ENCODE results near the gene ADAMTS12. TPM values are rescaled to one million over a fixed set of nuclear protein-coding genes. Genes with fewer than 3 reads are reported as not detected.
A peak's percentile ranks its signal among the peaks of the same experiment; 100 is the strongest.

Gene ADAMTS12
- total and polyA plus RNA-seq, 2 donors (not counting 1 experiment from before 2014, with no cell fraction given): 10.7 to 44.8 TPM

DNA sequence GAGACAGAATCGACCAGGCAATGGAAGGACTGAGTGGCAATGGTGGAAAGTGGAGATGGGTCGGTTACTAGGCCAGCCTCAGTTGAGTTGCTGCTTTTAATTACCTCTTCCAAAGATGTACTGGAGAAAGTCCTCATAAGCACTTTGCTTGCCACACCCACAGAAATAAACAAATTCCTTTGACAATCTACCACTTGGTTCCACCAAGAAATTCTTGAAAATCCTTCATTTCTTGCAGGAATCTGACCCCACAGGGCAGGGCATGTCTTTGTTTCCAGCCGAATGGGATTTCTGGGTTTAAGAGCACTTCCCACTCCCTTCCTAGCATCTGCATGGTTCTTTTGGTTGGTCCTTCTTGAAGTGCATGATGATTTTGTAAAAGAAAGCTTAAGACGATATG, 54.5 kb downstream of the ADAMTS12 start:
- H3K9ac ChIP-seq (ENCODE audit: insufficient read depth, low read length): no peak overlapping the region
- H3K4me2 ChIP-seq (ENCODE audit: extremely low read depth, insufficient read depth, low read length): no peak overlapping the region
- H3K9me3 ChIP-seq (ENCODE audit: control insufficient read depth, insufficient read depth, low read depth, low read length): no peaks in the 10 kb centered on the region
- no peaks in the 10 kb centered on the region for H3K27me3 ChIP-seq (ENCODE audit: control insufficient read depth, insufficient read depth, low read length)
- TF ChIP-seq EZH2 (IDR thresholded peaks at IDR 0.05; ENCODE audit: low read length, missing control alignments): no peak
- TF ChIP-seq, protein P1, sequence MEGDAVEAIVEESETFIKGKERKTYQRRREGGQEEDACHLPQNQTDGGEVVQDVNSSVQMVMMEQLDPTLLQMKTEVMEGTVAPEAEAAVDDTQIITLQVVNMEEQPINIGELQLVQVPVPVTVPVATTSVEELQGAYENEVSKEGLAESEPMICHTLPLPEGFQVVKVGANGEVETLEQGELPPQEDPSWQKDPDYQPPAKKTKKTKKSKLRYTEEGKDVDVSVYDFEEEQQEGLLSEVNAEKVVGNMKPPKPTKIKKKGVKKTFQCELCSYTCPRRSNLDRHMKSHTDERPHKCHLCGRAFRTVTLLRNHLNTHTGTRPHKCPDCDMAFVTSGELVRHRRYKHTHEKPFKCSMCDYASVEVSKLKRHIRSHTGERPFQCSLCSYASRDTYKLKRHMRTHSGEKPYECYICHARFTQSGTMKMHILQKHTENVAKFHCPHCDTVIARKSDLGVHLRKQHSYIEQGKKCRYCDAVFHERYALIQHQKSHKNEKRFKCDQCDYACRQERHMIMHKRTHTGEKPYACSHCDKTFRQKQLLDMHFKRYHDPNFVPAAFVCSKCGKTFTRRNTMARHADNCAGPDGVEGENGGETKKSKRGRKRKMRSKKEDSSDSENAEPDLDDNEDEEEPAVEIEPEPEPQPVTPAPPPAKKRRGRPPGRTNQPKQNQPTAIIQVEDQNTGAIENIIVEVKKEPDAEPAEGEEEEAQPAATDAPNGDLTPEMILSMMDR (conservative IDR thresholded peaks at IDR 0.05 in 1 of 2, IDR thresholded peaks at IDR 0.05 in 1 of 2; ENCODE audit: low read depth in 1 of 2, low read length in 2 of 2): no peak
- no peaks in the 10 kb centered on the region for H4K20me1 ChIP-seq (ENCODE audit: control insufficient read depth, extremely low read depth, insufficient read depth, low read length)
- no peak overlapping the region for H3K27ac ChIP-seq (ENCODE audit: insufficient read depth, low read length)
- H3K79me2 ChIP-seq (ENCODE audit: control insufficient read depth, insufficient read depth, low read length): peaks cover 2% of the 10 kb centered on the region
- peak in 1 of 2 donors; percentile 41 for DNase-seq (ENCODE audit: low read depth in 2 of 2)
- H3K36me3 ChIP-seq (ENCODE audit: control insufficient read depth, insufficient read depth, low read length): no peaks in the 10 kb centered on the region
- H3K4me3 ChIP-seq (replicated peaks in 1 of 4; ENCODE audit: control extremely low read depth in 1 of 4, insufficient read depth in 1 of 4, low read depth in 3 of 4, low read length in 4 of 4): no peak overlapping the region
- no peaks in the 10 kb centered on the region for H3K4me1 ChIP-seq (ENCODE audit: control insufficient read depth, extremely low read depth, insufficient read depth, low read length)
- no peak overlapping the region for H2AFZ ChIP-seq (ENCODE audit: low read length)

DNA sequence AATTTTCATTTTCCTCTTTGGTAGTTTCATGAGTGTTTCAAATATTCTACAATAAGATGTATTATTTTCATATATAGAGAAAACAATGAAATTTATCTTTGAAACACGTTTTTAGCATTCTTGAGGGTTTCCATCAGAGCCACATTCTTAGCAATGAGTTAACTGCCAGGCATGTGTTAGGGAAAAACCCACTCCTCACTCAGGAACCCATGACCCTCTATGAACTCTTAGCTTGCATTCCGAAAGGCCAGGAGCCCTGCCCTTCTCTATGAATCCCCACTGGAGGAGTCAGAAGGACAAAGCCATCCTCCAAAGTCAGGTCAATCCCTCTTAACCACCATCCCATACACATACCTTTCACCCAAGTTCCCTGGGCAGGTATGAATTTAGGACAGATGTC, 57.5 kb downstream of the ADAMTS12 start:
- TF ChIP-seq, protein P1 (conservative IDR thresholded peaks at IDR 0.05 in 1 of 2, IDR thresholded peaks at IDR 0.05 in 1 of 2; ENCODE audit: low read depth in 1 of 2, low read length in 2 of 2): no peak
- no peak for TF ChIP-seq EZH2 (IDR thresholded peaks at IDR 0.05; ENCODE audit: low read length, missing control alignments)
- H3K9ac ChIP-seq (ENCODE audit: insufficient read depth, low read length): no peak overlapping the region

DNA sequence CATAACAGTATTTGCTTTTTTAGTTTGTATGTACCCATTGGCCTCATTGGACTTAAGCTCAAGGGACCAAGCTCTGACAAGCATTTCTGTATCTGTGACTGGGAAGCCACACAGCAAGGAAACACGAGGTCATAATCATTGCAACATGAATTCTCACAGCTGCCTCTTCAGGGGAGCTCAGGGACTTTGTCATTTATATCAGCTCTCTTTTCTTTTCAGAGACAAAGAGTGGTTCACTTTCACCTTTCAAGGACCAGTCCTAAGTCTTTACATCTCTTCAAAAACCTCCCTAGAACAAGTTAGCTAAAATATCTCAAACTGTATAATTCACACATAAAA, 58.6 kb downstream of the ADAMTS12 start:
- no peaks in the 10 kb centered on the region for H3K79me2 ChIP-seq (ENCODE audit: control insufficient read depth, insufficient read depth, low read length)
- no peak overlapping the region for H3K27ac ChIP-seq (ENCODE audit: insufficient read depth, low read length)
- H3K4me2 ChIP-seq (ENCODE audit: extremely low read depth, insufficient read depth, low read length): no peak overlapping the region

More for the DNA sequence above, 57.5 kb downstream of the ADAMTS12 start:
- H3K4me1 ChIP-seq (ENCODE audit: control insufficient read depth, extremely low read depth, insufficient read depth, low read length): no peaks in the 10 kb centered on the region
- H3K27ac ChIP-seq (ENCODE audit: insufficient read depth, low read length): no peak overlapping the region
- no peaks in the 10 kb centered on the region for H3K36me3 ChIP-seq (ENCODE audit: control insufficient read depth, insufficient read depth, low read length)
- DNase-seq (ENCODE audit: low read depth in 2 of 2): peak; percentile 25 to 85
- H3K4me2 ChIP-seq (ENCODE audit: extremely low read depth, insufficient read depth, low read length): no peak overlapping the region
- no peaks in the 10 kb centered on the region for H4K20me1 ChIP-seq (ENCODE audit: control insufficient read depth, extremely low read depth, insufficient read depth, low read length)
- H3K79me2 ChIP-seq (ENCODE audit: control insufficient read depth, insufficient read depth, low read length): no peaks in the 10 kb centered on the region
- H3K4me3 ChIP-seq (replicated peaks in 1 of 4; ENCODE audit: control extremely low read depth in 1 of 4, insufficient read depth in 1 of 4, low read depth in 3 of 4, low read length in 4 of 4): no peak overlapping the region
- H2AFZ ChIP-seq (ENCODE audit: low read length): no peak overlapping the region
- no peaks in the 10 kb centered on the region for H3K9me3 ChIP-seq (ENCODE audit: control insufficient read depth, insufficient read depth, low read depth, low read length)
- H3K27me3 ChIP-seq (ENCODE audit: control insufficient read depth, insufficient read depth, low read length): no peaks in the 10 kb centered on the region

More for the DNA sequence above, 58.6 kb downstream of the ADAMTS12 start:
- H3K4me3 ChIP-seq (replicated peaks in 1 of 4; ENCODE audit: control extremely low read depth in 1 of 4, insufficient read depth in 1 of 4, low read depth in 3 of 4, low read length in 4 of 4): no peak overlapping the region
- H3K4me1 ChIP-seq (ENCODE audit: control insufficient read depth, extremely low read depth, insufficient read depth, low read length): no peaks in the 10 kb centered on the region
- no peak overlapping the region for H2AFZ ChIP-seq (ENCODE audit: low read length)
- H3K9ac ChIP-seq (ENCODE audit: insufficient read depth, low read length): no peak overlapping the region
- H3K9me3 ChIP-seq (ENCODE audit: control insufficient read depth, insufficient read depth, low read depth, low read length): no peaks in the 10 kb centered on the region
- H3K36me3 ChIP-seq (ENCODE audit: control insufficient read depth, insufficient read depth, low read length): no peaks in the 10 kb centered on the region
- TF ChIP-seq, protein P1 (conservative IDR thresholded peaks at IDR 0.05 in 1 of 2, IDR thresholded peaks at IDR 0.05 in 1 of 2; ENCODE audit: low read depth in 1 of 2, low read length in 2 of 2): no peak
- no peak for TF ChIP-seq EZH2 (IDR thresholded peaks at IDR 0.05; ENCODE audit: low read length, missing control alignments)
- no peaks in the 10 kb centered on the region for H3K27me3 ChIP-seq (ENCODE audit: control insufficient read depth, insufficient read depth, low read length)
- H4K20me1 ChIP-seq (ENCODE audit: control insufficient read depth, extremely low read depth, insufficient read depth, low read length): no peaks in the 10 kb centered on the region
- DNase-seq (ENCODE audit: low read depth in 2 of 2): peak in 1 of 2 donors; percentile 32
